Memory B cell (primary cell): Measurements from ENCODE around the gene MAPK11.

Source experiments
- ATAC-seq: fragments of 150-1000 bp; cut with Tn5 transposase; 2 replicates; pipeline ENCODE4 v1.10.0; 2021; ENCODE audit warnings: low read depth, mild to moderate bottlenecking, moderate library complexity
- DNase-seq, 2 donors: peaks; one replicate each; pipeline ENCODE4 v3.0.0; 2022; ENCODE audit warnings: low spot score in 2 of 2
- H3K27ac Mint-ChIP-seq: one replicate; pipeline ENCODE4 v1.8.0; 2022; ENCODE audit warnings: mild to moderate bottlenecking, moderate library complexity, mixed read lengths
- H3K27me3 Mint-ChIP-seq: one replicate; pipeline ENCODE4 v1.8.0; 2022; ENCODE audit warnings: mixed read lengths
- H3K36me3 Mint-ChIP-seq: one replicate; pipeline ENCODE4 v1.8.0; 2022; ENCODE audit warnings: mild to moderate bottlenecking, mixed read lengths
- H3K4me1 Mint-ChIP-seq: one replicate; pipeline ENCODE4 v1.8.0; 2022; ENCODE audit warnings: mixed read lengths
- H3K4me3 Mint-ChIP-seq: one replicate; pipeline ENCODE4 v1.8.0; 2022; ENCODE audit warnings: mild to moderate bottlenecking, moderate library complexity, mixed read lengths
- H3K9me3 Mint-ChIP-seq: one replicate; pipeline ENCODE4 v1.8.0; 2022; ENCODE audit warnings: mixed read lengths

The MAPK11 gene

GRCh38 chr22:50238755-50239154 is 31.4 kb downstream of the MAPK11 start:
- H3K4me1 Mint-ChIP-seq, result peaks cover 42% of the 10 kb centered on the region
- H3K9me3 Mint-ChIP-seq, result no peaks in the 10 kb centered on the region
- no peak overlapping the region for H3K4me3 Mint-ChIP-seq
- ATAC-seq (no peak), DNase-seq (no peak)
- no peak overlapping the region for H3K27ac Mint-ChIP-seq
- no peaks in the 10 kb centered on the region for H3K27me3 Mint-ChIP-seq
- peaks cover 23% of the 10 kb centered on the region for H3K36me3 Mint-ChIP-seq

- H3K36me3 Mint-ChIP-seq, result peaks cover 29% of the 10 kb centered on the region
- no peak overlapping the region for H3K4me3 Mint-ChIP-seq
- DNase-seq, result no peak
- H3K9me3 Mint-ChIP-seq, result no peaks in the 10 kb centered on the region
- peak; percentile 29 for ATAC-seq
- H3K27ac Mint-ChIP-seq, result no peak overlapping the region
- H3K4me1 Mint-ChIP-seq, result peaks cover 32% of the 10 kb centered on the region
- H3K27me3 Mint-ChIP-seq, result no peaks in the 10 kb centered on the region
These were observed 33.3 kb downstream of the MAPK11 start for GRCh38 chr22:50236731-50237409.

GRCh38 chr22:50233223-50233622 is 37.0 kb downstream of the MAPK11 start:
- no peak overlapping the region for H3K27ac Mint-ChIP-seq
- H3K27me3 Mint-ChIP-seq, result no peaks in the 10 kb centered on the region
- no peak for DNase-seq
- ATAC-seq, result no peak
- peaks cover 30% of the 10 kb centered on the region for H3K4me1 Mint-ChIP-seq
- H3K9me3 Mint-ChIP-seq, result no peaks in the 10 kb centered on the region
- peaks cover 34% of the 10 kb centered on the region for H3K36me3 Mint-ChIP-seq
- no peak overlapping the region for H3K4me3 Mint-ChIP-seq

GRCh38 chr22:50232481-50233151 is 37.6 kb downstream of the MAPK11 start:
- no peaks in the 10 kb centered on the region for H3K27me3 Mint-ChIP-seq
- H3K4me3 Mint-ChIP-seq, result no peak overlapping the region
- DNase-seq (no peak), ATAC-seq (no peak)
- H3K36me3 Mint-ChIP-seq, result peaks cover 31% of the 10 kb centered on the region
- H3K4me1 Mint-ChIP-seq, result peaks cover 26% of the 10 kb centered on the region
- H3K9me3 Mint-ChIP-seq, result no peaks in the 10 kb centered on the region
- H3K27ac Mint-ChIP-seq, result no peak overlapping the region

- no peaks in the 10 kb centered on the region for H3K9me3 Mint-ChIP-seq
- ATAC-seq, result no peak
- H3K27ac Mint-ChIP-seq, result no peak overlapping the region
- peaks cover 12% of the 10 kb centered on the region for H3K4me1 Mint-ChIP-seq
- peaks cover 25% of the 10 kb centered on the region for H3K36me3 Mint-ChIP-seq
- no peak overlapping the region for H3K4me3 Mint-ChIP-seq
- no peaks in the 10 kb centered on the region for H3K27me3 Mint-ChIP-seq
- no peak for DNase-seq
These were observed 40.8 kb downstream of the MAPK11 start for GRCh38 chr22:50229370-50229769.

- peaks cover 23% of the 10 kb centered on the region for H3K36me3 Mint-ChIP-seq
- DNase-seq (no peak), ATAC-seq (no peak)
- peak overlapping the region; percentile 79 for H3K27ac Mint-ChIP-seq
- peaks cover 6% of the 10 kb centered on the region for H3K4me1 Mint-ChIP-seq
- no peaks in the 10 kb centered on the region for H3K27me3 Mint-ChIP-seq
- no peaks in the 10 kb centered on the region for H3K9me3 Mint-ChIP-seq
- no peak overlapping the region for H3K4me3 Mint-ChIP-seq
These were observed 41.8 kb downstream of the MAPK11 start for GRCh38 chr22:50228366-50228765.

GRCh38 chr22:50227579-50228215 is 42.5 kb downstream of the MAPK11 start:
- Mint-ChIP-seq H3K4me1 (peaks cover 6% of the 10 kb centered on the region), H3K36me3 (peaks cover 25% of the 10 kb centered on the region), H3K4me3 (no peak overlapping the region), H3K27me3 (no peaks in the 10 kb centered on the region), H3K27ac (no peak overlapping the region), H3K9me3 (no peaks in the 10 kb centered on the region)
- DNase-seq, result no peak
- ATAC-seq, result no peak

- Mint-ChIP-seq H3K36me3 (peaks cover 23% of the 10 kb centered on the region), H3K4me1 (peaks cover 6% of the 10 kb centered on the region)
These were observed 43.4 kb downstream of the MAPK11 start for GRCh38 chr22:50226875-50227165.

GRCh38 chr22:50226063-50226874 is 43.9 kb downstream of the MAPK11 start:
- H3K36me3 Mint-ChIP-seq, result peaks cover 23% of the 10 kb centered on the region
- no peak for ATAC-seq
- DNase-seq, result no peak
- no peaks in the 10 kb centered on the region for H3K9me3 Mint-ChIP-seq
- no peak overlapping the region for H3K4me3 Mint-ChIP-seq
- no peaks in the 10 kb centered on the region for H3K27me3 Mint-ChIP-seq
- H3K4me1 Mint-ChIP-seq, result peaks cover 6% of the 10 kb centered on the region
- no peak overlapping the region for H3K27ac Mint-ChIP-seq

More at GRCh38 chr22:50226875-50227165, 43.4 kb downstream of the MAPK11 start:
- Mint-ChIP-seq H3K27me3 (no peaks in the 10 kb centered on the region), H3K4me3 (no peak overlapping the region), H3K27ac (no peak overlapping the region), H3K9me3 (no peaks in the 10 kb centered on the region)
- no peak for ATAC-seq
- DNase-seq, result no peak

GRCh38 chr22:50225200-50225969 is 44.8 kb downstream of the MAPK11 start:
- peaks cover 6% of the 10 kb centered on the region for H3K4me1 Mint-ChIP-seq
- no peak overlapping the region for H3K27ac Mint-ChIP-seq
- peaks cover 23% of the 10 kb centered on the region for H3K36me3 Mint-ChIP-seq
- no peak overlapping the region for H3K4me3 Mint-ChIP-seq
- DNase-seq (no peak), ATAC-seq (no peak)
- H3K27me3 Mint-ChIP-seq, result no peaks in the 10 kb centered on the region
- no peaks in the 10 kb centered on the region for H3K9me3 Mint-ChIP-seq

- Mint-ChIP-seq H3K4me3 (no peak overlapping the region), H3K4me1 (peaks cover 4% of the 10 kb centered on the region)
These were observed 46.1 kb downstream of the MAPK11 start for GRCh38 chr22:50224071-50224470.

GRCh38 chr22:50222508-50222907 is 47.7 kb downstream of the MAPK11 start:
- Mint-ChIP-seq H3K36me3 (peaks cover 16% of the 10 kb centered on the region), H3K4me1 (no peaks in the 10 kb centered on the region), H3K27me3 (no peaks in the 10 kb centered on the region), H3K27ac (no peak overlapping the region), H3K4me3 (no peak overlapping the region), H3K9me3 (no peaks in the 10 kb centered on the region)
- DNase-seq (no peak), ATAC-seq (no peak)

More at GRCh38 chr22:50224071-50224470, 46.1 kb downstream of the MAPK11 start:
- Mint-ChIP-seq H3K27me3 (no peaks in the 10 kb centered on the region), H3K9me3 (no peaks in the 10 kb centered on the region), H3K36me3 (peaks cover 22% of the 10 kb centered on the region), H3K27ac (no peak overlapping the region)
- no peak for ATAC-seq
- DNase-seq, result no peak

- Mint-ChIP-seq H3K36me3 (peaks cover 15% of the 10 kb centered on the region), H3K4me3 (no peak overlapping the region), H3K27ac (peak overlapping the region; percentile 17), H3K4me1 (no peaks in the 10 kb centered on the region), H3K9me3 (no peaks in the 10 kb centered on the region), H3K27me3 (no peaks in the 10 kb centered on the region)
- no peak for DNase-seq
- peak; percentile 25 for ATAC-seq
These were observed 48.5 kb downstream of the MAPK11 start for GRCh38 chr22:50221410-50222300.
